ENCODE data around the gene MEIOSIN.

DNA sequence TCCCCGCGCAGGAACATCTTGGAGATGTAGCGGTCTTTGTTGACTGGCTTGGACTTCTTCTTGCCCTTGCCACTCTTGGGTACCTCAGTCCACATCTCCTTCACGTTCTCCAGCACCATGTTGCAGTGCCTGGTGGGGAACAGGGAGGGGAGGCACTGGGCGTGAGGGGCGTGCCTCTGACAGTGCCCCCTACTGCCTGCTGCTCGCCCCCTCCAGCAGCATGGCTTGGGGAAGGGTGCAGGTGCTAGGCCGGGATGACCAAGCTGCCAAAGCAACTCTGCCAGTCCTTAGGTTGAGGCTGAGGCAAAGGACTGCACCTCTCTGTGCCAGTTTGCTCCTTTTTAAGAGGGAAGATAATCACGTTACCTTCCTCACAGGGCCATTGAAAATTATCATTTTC is 45.6 kb upstream of the MEIOSIN start:
- TF ChIP-seq, protein P1, sequence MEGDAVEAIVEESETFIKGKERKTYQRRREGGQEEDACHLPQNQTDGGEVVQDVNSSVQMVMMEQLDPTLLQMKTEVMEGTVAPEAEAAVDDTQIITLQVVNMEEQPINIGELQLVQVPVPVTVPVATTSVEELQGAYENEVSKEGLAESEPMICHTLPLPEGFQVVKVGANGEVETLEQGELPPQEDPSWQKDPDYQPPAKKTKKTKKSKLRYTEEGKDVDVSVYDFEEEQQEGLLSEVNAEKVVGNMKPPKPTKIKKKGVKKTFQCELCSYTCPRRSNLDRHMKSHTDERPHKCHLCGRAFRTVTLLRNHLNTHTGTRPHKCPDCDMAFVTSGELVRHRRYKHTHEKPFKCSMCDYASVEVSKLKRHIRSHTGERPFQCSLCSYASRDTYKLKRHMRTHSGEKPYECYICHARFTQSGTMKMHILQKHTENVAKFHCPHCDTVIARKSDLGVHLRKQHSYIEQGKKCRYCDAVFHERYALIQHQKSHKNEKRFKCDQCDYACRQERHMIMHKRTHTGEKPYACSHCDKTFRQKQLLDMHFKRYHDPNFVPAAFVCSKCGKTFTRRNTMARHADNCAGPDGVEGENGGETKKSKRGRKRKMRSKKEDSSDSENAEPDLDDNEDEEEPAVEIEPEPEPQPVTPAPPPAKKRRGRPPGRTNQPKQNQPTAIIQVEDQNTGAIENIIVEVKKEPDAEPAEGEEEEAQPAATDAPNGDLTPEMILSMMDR (IDR thresholded peaks at IDR 0.05) = no peak
- TF ChIP-seq POLR2A (IDR thresholded peaks at IDR 0.05) = no peak
